SIG-M5 (cell line): Measurements from ENCODE around the gene SLC10A6.
"Not testable (repeated sequence)": the region's sequence is repeated elsewhere in the genome, so short reads cannot be mapped to it uniquely, and the experiment has no call there.

Experiments
- DNase-seq: peaks from one replicate; lab custom pipeline; 2025; lab: John Stamatoyannopoulos, UW

The SLC10A6 gene

GRCh38 chr4:86848732-86849619, at the start of gene SLC10A6:
SLC10A6 (minus strand) TSS chr4:86849384; CDS start chr4:86849115, 269 bp downstream.
- no peak for DNase-seq

GRCh38 chr4:86898562-86898961, 49.4 kb upstream of the SLC10A6 start:
- DNase-seq: no peak

- DNase-seq: no peak
Observed at GRCh38 chr4:86896596-86896995, 47.4 kb upstream of the SLC10A6 start.

GRCh38 chr4:86895692-86896488, 46.7 kb upstream of the SLC10A6 start:
- DNase-seq: peak; percentile 2

- DNase-seq: no peak
Observed at GRCh38 chr4:86894455-86894854, 45.3 kb upstream of the SLC10A6 start.

- DNase-seq: no peak
Observed at GRCh38 chr4:86893136-86893535, 44.0 kb upstream of the SLC10A6 start.

- DNase-seq: no peak
Observed at GRCh38 chr4:86892636-86892960, 43.4 kb upstream of the SLC10A6 start.

GRCh38 chr4:86891762-86892635, 42.8 kb upstream of the SLC10A6 start, which contains the start of gene C4orf36:
C4orf36 (minus strand) TSS chr4:86892422; CDS start chr4:86891520, 902 bp downstream.
- DNase-seq: no peak

GRCh38 chr4:86890790-86891189, 41.6 kb upstream of the SLC10A6 start:
- no peak for DNase-seq

GRCh38 chr4:86879641-86880040, 30.5 kb upstream of the SLC10A6 start:
- no peak for DNase-seq

GRCh38 chr4:86878640-86879039, 29.5 kb upstream of the SLC10A6 start:
- no peak for DNase-seq

- DNase-seq: no peak
Observed at GRCh38 chr4:86876894-86877685, 27.9 kb upstream of the SLC10A6 start.

- DNase-seq: not testable (repeated sequence)
Observed at GRCh38 chr4:86875436-86875835, 26.3 kb upstream of the SLC10A6 start.

GRCh38 chr4:86872135-86872534, 23.0 kb upstream of the SLC10A6 start:
- no peak for DNase-seq

GRCh38 chr4:86870442-86871069, 21.4 kb upstream of the SLC10A6 start:
- DNase-seq: no peak

GRCh38 chr4:86857341-86858052, 8.3 kb upstream of the SLC10A6 start:
- no peak for DNase-seq

- no peak for DNase-seq
Observed at GRCh38 chr4:86856896-86857295, 7.7 kb upstream of the SLC10A6 start.

GRCh38 chr4:86855572-86855971, 6.4 kb upstream of the SLC10A6 start:
- DNase-seq: no peak

GRCh38 chr4:86853209-86853608, 4.0 kb upstream of the SLC10A6 start:
- DNase-seq: no peak

- no peak for DNase-seq
Observed at GRCh38 chr4:86848136-86848535, 1.0 kb downstream of the SLC10A6 start.
